Mesenchymal stem cell (in vitro differentiated cells and primary cell): ENCODE results near the gene CAMKMT.

ENCODE experiments used
- DNase-seq: peaks from one replicate; pipeline ENCODE4 v3.0.0-alpha.2; 2013
- H2AFZ ChIP-seq: one replicate; pipeline ENCODE4 v1.6.1; 2013; ENCODE audit warnings: low read depth, mild to moderate bottlenecking, control low read depth, inconsistent platforms, low read length, moderate library complexity
- H2AK5ac ChIP-seq: 2 replicates; pipeline ENCODE4 v1.6.1; 2013; ENCODE audit warnings: low read length, moderate library complexity, mild to moderate bottlenecking, inconsistent platforms; ENCODE audit not compliant: severe bottlenecking
- H2BK120ac ChIP-seq: one replicate; pipeline ENCODE4 v1.6.1; 2013; ENCODE audit warnings: low read depth, mild to moderate bottlenecking, inconsistent platforms, low read length, moderate library complexity
- H2BK12ac ChIP-seq, 2 experiments: one replicate each; pipeline ENCODE4 v1.6.1; 2013; ENCODE audit warnings: inconsistent platforms in 2 of 2, low read length in 2 of 2, mild to moderate bottlenecking in 2 of 2, moderate library complexity in 2 of 2, control low read depth in 1 of 2
- H2BK15ac ChIP-seq: one replicate; pipeline ENCODE4 v1.6.1; 2013; ENCODE audit warnings: mild to moderate bottlenecking, low read depth, inconsistent platforms; ENCODE audit not compliant: poor library complexity, severe bottlenecking
- H2BK5ac ChIP-seq: 2 replicates; pipeline ENCODE4 v1.6.1; 2013; ENCODE audit warnings: low read depth, mild to moderate bottlenecking, low read length, control low read depth, inconsistent platforms; ENCODE audit not compliant: poor library complexity, severe bottlenecking
- H3K14ac ChIP-seq, 2 experiments: one replicate each; pipeline ENCODE4 v1.6.1; 2013; ENCODE audit warnings: inconsistent platforms in 2 of 2, low read length in 2 of 2, control low read depth in 1 of 2, mild to moderate bottlenecking in 1 of 2, moderate library complexity in 1 of 2
- H3K18ac ChIP-seq, 2 experiments: one replicate each; pipeline ENCODE4 v1.6.1; 2013; ENCODE audit warnings: inconsistent platforms in 2 of 2, low read length in 2 of 2, control low read depth in 1 of 2, low read depth in 1 of 2, mild to moderate bottlenecking in 1 of 2
- H3K23ac ChIP-seq, 2 experiments: one replicate each; pipeline ENCODE4 v1.6.1; 2013; ENCODE audit warnings: inconsistent platforms in 2 of 2, low read length in 2 of 2, mild to moderate bottlenecking in 2 of 2, moderate library complexity in 2 of 2, control low read depth in 1 of 2
- H3K27ac ChIP-seq: 2 replicates; pipeline ENCODE4 v1.5.1; 2013; ENCODE audit warnings: mild to moderate bottlenecking, moderate library complexity, low read length, control low read depth, inconsistent platforms; ENCODE audit not compliant: poor library complexity, severe bottlenecking
- H3K27me3 ChIP-seq, 2 experiments: 2 replicates each; pipeline versions ENCODE4 v1.6.1 to v1.7.0; 2013; ENCODE audit warnings: low read length in 2 of 2, mild to moderate bottlenecking in 2 of 2, moderate library complexity in 2 of 2, control low read depth in 1 of 2, inconsistent platforms in 1 of 2; ENCODE audit not compliant: control insufficient read depth in 1 of 2, insufficient read depth in 1 of 2
- H3K36me3 ChIP-seq, 2 experiments: 2 replicates each; pipeline versions ENCODE4 v1.6.1 to v1.7.0; 2013; ENCODE audit warnings: low read length in 2 of 2, control low read depth in 1 of 2, inconsistent platforms in 1 of 2, low read depth in 1 of 2, mild to moderate bottlenecking in 1 of 2; ENCODE audit not compliant: insufficient read depth in 2 of 2, control insufficient read depth in 1 of 2
- H3K4ac ChIP-seq, 2 experiments: one replicate each; pipeline ENCODE4 v1.6.1; 2013; ENCODE audit warnings: inconsistent platforms in 2 of 2, low read length in 2 of 2, mild to moderate bottlenecking in 2 of 2, moderate library complexity in 2 of 2, control low read depth in 1 of 2, low read depth in 1 of 2
- H3K4me1 ChIP-seq: 2 replicates; pipeline ENCODE4 v1.6.1; 2013; ENCODE audit warnings: low read depth, low read length, control low read depth; ENCODE audit not compliant: control insufficient read depth, insufficient read depth
- H3K4me2 ChIP-seq: 2 replicates; pipeline ENCODE4 v1.6.1; 2013; ENCODE audit warnings: low read length, mild to moderate bottlenecking, inconsistent platforms; ENCODE audit not compliant: poor library complexity, severe bottlenecking
- H3K4me3 ChIP-seq, 2 experiments: 2 replicates each; pipeline versions ENCODE4 v1.5.1 to v1.7.0; 2013; ENCODE audit warnings: low read length in 2 of 2, mild to moderate bottlenecking in 2 of 2, control low read depth in 1 of 2, low read depth in 1 of 2; ENCODE audit not compliant: insufficient read depth in 1 of 2
- H3K79me1 ChIP-seq: replicated peaks from 2 replicates; pipeline ENCODE4 v1.6.1; 2013; ENCODE audit warnings: mild to moderate bottlenecking, control low read depth, low read length, inconsistent platforms; ENCODE audit not compliant: poor library complexity, severe bottlenecking
- H3K9ac ChIP-seq: 2 replicates; pipeline ENCODE4 v1.7.0; 2013; ENCODE audit warnings: mild to moderate bottlenecking, low read length, moderate library complexity
- H3K9me3 ChIP-seq: 2 replicates; pipeline ENCODE4 v1.7.0; 2013; ENCODE audit warnings: mild to moderate bottlenecking, low read length; ENCODE audit not compliant: control insufficient read depth
- H4K8ac ChIP-seq: one replicate; pipeline ENCODE4 v1.6.1; 2013; ENCODE audit warnings: inconsistent platforms, mild to moderate bottlenecking, low read length, moderate library complexity
- H4K91ac ChIP-seq: one replicate; pipeline ENCODE4 v1.6.1; 2013; ENCODE audit warnings: mild to moderate bottlenecking, low read length, inconsistent platforms
- WGBS: methylation state at CpG from one replicate; pipeline ENCODE4 v1.1.7; 2013; ENCODE audit warnings: mixed read lengths; 5-methylcytosine and 5-hydroxymethylcytosine counted together

CAMKMT gene

GRCh38 chr2:44649381-44649780 lies 287.6 kb downstream of the CAMKMT start:
- Histone ChIP-seq H3K23ac (no peak overlapping the region), H4K8ac (no peak overlapping the region), H2BK12ac (no peak overlapping the region), H3K36me3 (no peaks in the 10 kb centered on the region), H2BK5ac (no peak overlapping the region), H2AFZ (no peak overlapping the region), H3K9ac (no peak overlapping the region), H2BK120ac (no peak overlapping the region), H2BK15ac (no peak overlapping the region), H3K4me1 (no peaks in the 10 kb centered on the region), H3K4ac (no peak overlapping the region), H3K9me3 (no peaks in the 10 kb centered on the region), H3K4me2 (no peak overlapping the region), H3K27me3 (no peaks in the 10 kb centered on the region), H3K18ac (no peak overlapping the region), H4K91ac (no peak overlapping the region), H3K14ac (no peak overlapping the region), H3K27ac (no peak overlapping the region), H2AK5ac (no peak overlapping the region), H3K4me3 (no peak overlapping the region), H3K79me1 (no peaks in the 10 kb centered on the region)
- 85% methylated on average over 1 of the region's 2 CpGs for WGBS
- no peak for DNase-seq

- H3K27me3 ChIP-seq = no peaks in the 10 kb centered on the region
- H3K36me3 ChIP-seq = no peaks in the 10 kb centered on the region
- H3K9me3 ChIP-seq = no peaks in the 10 kb centered on the region
- no peak overlapping the region for H2BK15ac ChIP-seq
- H4K91ac ChIP-seq = no peak overlapping the region
- no peak overlapping the region for H3K27ac ChIP-seq
- H3K4me3 ChIP-seq = no peak overlapping the region
- H3K23ac ChIP-seq = no peak overlapping the region
- H2BK12ac ChIP-seq = no peak overlapping the region
- H3K4me2 ChIP-seq = no peak overlapping the region
- DNase-seq = no peak
- H2BK120ac ChIP-seq = no peak overlapping the region
- H2AK5ac ChIP-seq = no peak overlapping the region
- no peak overlapping the region for H3K4ac ChIP-seq
- no peaks in the 10 kb centered on the region for H3K79me1 ChIP-seq
- H3K18ac ChIP-seq = no peak overlapping the region
- no peaks in the 10 kb centered on the region for H3K4me1 ChIP-seq
- no peak overlapping the region for H4K8ac ChIP-seq
- H2AFZ ChIP-seq = no peak overlapping the region
- no CpG with 5 or more reads among the region's 1 CpG for WGBS
- no peak overlapping the region for H3K9ac ChIP-seq
- no peak overlapping the region for H3K14ac ChIP-seq
- H2BK5ac ChIP-seq = no peak overlapping the region
Observed at GRCh38 chr2:44650796-44651195, 289.0 kb downstream of the CAMKMT start.

DNA sequence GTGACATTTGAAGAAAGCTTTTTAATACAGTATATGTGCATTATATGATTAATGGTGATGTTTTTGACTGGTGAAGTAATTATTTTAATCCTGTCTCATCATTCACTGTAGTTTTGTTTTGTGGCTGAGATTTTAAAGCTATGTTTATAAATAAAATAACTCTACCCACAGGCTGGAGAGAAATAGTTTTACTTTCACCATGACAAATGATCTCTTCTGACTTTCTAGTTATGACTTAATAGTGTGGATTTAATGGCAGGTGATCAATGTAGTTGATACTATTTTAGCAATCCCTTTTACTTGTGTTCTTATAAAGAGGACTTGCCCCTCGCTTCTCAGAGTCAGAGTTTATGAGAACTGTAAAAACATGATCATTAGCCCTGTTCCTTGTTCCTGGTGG lies 290.2 kb downstream of the CAMKMT start:
- no peaks in the 10 kb centered on the region for H3K27me3 ChIP-seq
- H3K4me1 ChIP-seq = no peaks in the 10 kb centered on the region
- DNase-seq = no peak
- H3K4me3 ChIP-seq = no peak overlapping the region
- no peak overlapping the region for H4K91ac ChIP-seq
- no peak overlapping the region for H3K9ac ChIP-seq
- no peak overlapping the region for H3K27ac ChIP-seq
- H2AK5ac ChIP-seq = no peak overlapping the region
- H3K14ac ChIP-seq = no peak overlapping the region
- no peak overlapping the region for H3K4ac ChIP-seq
- no peak overlapping the region for H2AFZ ChIP-seq
- H2BK15ac ChIP-seq = no peak overlapping the region
- H3K9me3 ChIP-seq = no peaks in the 10 kb centered on the region
- H3K36me3 ChIP-seq = no peaks in the 10 kb centered on the region
- H3K4me2 ChIP-seq = no peak overlapping the region
- H3K18ac ChIP-seq = no peak overlapping the region
- WGBS = 91% methylated on average over 1 of the region's 1 CpG
- no peaks in the 10 kb centered on the region for H3K79me1 ChIP-seq
- H2BK5ac ChIP-seq = no peak overlapping the region
- no peak overlapping the region for H2BK12ac ChIP-seq
- no peak overlapping the region for H4K8ac ChIP-seq
- H3K23ac ChIP-seq = no peak overlapping the region
- no peak overlapping the region for H2BK120ac ChIP-seq

DNA sequence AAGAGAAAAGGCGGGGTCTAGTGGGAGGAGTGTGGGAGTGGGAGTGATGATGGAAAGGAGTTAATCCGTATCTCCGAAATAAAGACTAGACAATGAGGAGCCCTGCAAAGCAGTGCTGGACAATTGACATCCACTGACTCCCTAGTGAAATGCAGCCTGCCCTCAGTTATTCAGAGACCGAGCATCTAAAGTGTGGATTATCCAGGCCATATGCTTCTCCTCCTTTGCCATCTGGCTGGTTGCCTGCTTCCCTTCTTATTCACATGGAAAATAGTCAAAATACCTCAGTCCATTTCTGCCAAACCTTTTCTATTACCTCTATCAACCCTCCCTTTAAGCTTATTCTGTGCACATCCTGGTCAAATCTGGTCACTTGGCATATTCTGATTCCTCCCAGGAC lies 291.0 kb downstream of the CAMKMT start:
- no peak overlapping the region for H2BK120ac ChIP-seq
- DNase-seq = no peak
- no peaks in the 10 kb centered on the region for H3K36me3 ChIP-seq
- H3K4ac ChIP-seq = no peak overlapping the region
- no peak overlapping the region for H3K4me2 ChIP-seq
- H4K8ac ChIP-seq = no peak overlapping the region
- H2AK5ac ChIP-seq = no peak overlapping the region
- H3K9ac ChIP-seq = no peak overlapping the region
- 92% methylated on average over 4 of the region's 4 CpGs for WGBS
- H4K91ac ChIP-seq = no peak overlapping the region
- H3K4me1 ChIP-seq = no peaks in the 10 kb centered on the region
- H3K14ac ChIP-seq = no peak overlapping the region
- no peak overlapping the region for H3K27ac ChIP-seq
- H3K18ac ChIP-seq = no peak overlapping the region
- H3K27me3 ChIP-seq = no peaks in the 10 kb centered on the region
- no peak overlapping the region for H3K23ac ChIP-seq
- no peaks in the 10 kb centered on the region for H3K79me1 ChIP-seq
- H2BK5ac ChIP-seq = no peak overlapping the region
- H3K4me3 ChIP-seq = no peak overlapping the region
- no peaks in the 10 kb centered on the region for H3K9me3 ChIP-seq
- no peak overlapping the region for H2BK12ac ChIP-seq
- no peak overlapping the region for H2BK15ac ChIP-seq
- H2AFZ ChIP-seq = no peak overlapping the region
